HCEC 1CT (cell line): ENCODE data around the gene CCDC43.
A peak's percentile ranks its signal among the peaks of the same experiment; 100 is the strongest.
"Not testable (repeated sequence)": the region's sequence is repeated elsewhere in the genome, so short reads cannot be mapped to it uniquely, and the experiment has no call there.

Experiments
- DNase-seq: peaks from one replicate; pipeline ENCODE4 v3.0.0-alpha.2; 2017

CCDC43 gene

GRCh38 chr17:44689477-44690217, at the start of gene CCDC43:
Gene CCDC43, minus strand, starts transcription at chr17:44689776. Its CDS starts 23 bp downstream, at chr17:44689753.
- peak; percentile 91 for DNase-seq

GRCh38 chr17:44738214-44738906, 48.8 kb upstream of the CCDC43 start:
- peak; percentile 30 for DNase-seq

GRCh38 chr17:44736551-44737240, 47.1 kb upstream of the CCDC43 start:
- DNase-seq: no peak

- no peak for DNase-seq
These were observed 44.7 kb upstream of the CCDC43 start for GRCh38 chr17:44734272-44734671.

- DNase-seq: peak; percentile 9
These were observed 44.2 kb upstream of the CCDC43 start for GRCh38 chr17:44733753-44734152.

- DNase-seq: not testable (repeated sequence)
These were observed 36.5 kb upstream of the CCDC43 start for GRCh38 chr17:44726121-44726520.

GRCh38 chr17:44722254-44722653, 32.7 kb upstream of the CCDC43 start:
- DNase-seq: no peak

- DNase-seq: no peak
These were observed 29.9 kb upstream of the CCDC43 start for GRCh38 chr17:44719444-44719843.

- DNase-seq: peak; percentile 90
These were observed 19.1 kb upstream of the CCDC43 start, which contains the start of gene DBF4B for GRCh38 chr17:44708401-44709263. Gene DBF4B, plus strand, starts transcription at chr17:44708665. Its CDS starts 156 bp downstream, at chr17:44708821.

GRCh38 chr17:44707755-44708400, 18.3 kb upstream of the CCDC43 start:
- no peak for DNase-seq

- DNase-seq: not testable (repeated sequence)
These were observed 10.7 kb upstream of the CCDC43 start for GRCh38 chr17:44700288-44700687.

- no peak for DNase-seq
These were observed 4.0 kb upstream of the CCDC43 start for GRCh38 chr17:44693609-44694008.

- peak; percentile 42 for DNase-seq
These were observed 1.2 kb upstream of the CCDC43 start for GRCh38 chr17:44690746-44691306.

- no peak for DNase-seq
These were observed 700 bp downstream of the CCDC43 start for GRCh38 chr17:44688675-44689476.

GRCh38 chr17:44688200-44688599, 1.4 kb downstream of the CCDC43 start:
- no peak for DNase-seq

GRCh38 chr17:44687756-44688155, 1.8 kb downstream of the CCDC43 start:
- no peak for DNase-seq

GRCh38 chr17:44683303-44683702, 6.3 kb downstream of the CCDC43 start:
- not testable (repeated sequence) for DNase-seq

GRCh38 chr17:44677136-44677535, 12.4 kb downstream of the CCDC43 start:
- DNase-seq: peak; percentile 78

- DNase-seq: no peak
These were observed 15.7 kb downstream of the CCDC43 start for GRCh38 chr17:44673893-44674292.

- DNase-seq: peak; percentile 27
These were observed 17.0 kb downstream of the CCDC43 start for GRCh38 chr17:44672479-44673093.
